ENCODE measurements around the gene SPATA9.

Gene SPATA9

GRCh38 chr5:95686651-95687050, 3.9 kb upstream of the SPATA9 start:
- DNase-seq (ENCODE audit: insufficient read length, low spot score) (no peak), FAIRE-seq (peak; percentile 55)
- TF ChIP-seq POLR2A (IDR thresholded peaks at IDR 0.05; ENCODE audit: low read depth, low read length), result no peak

- TF ChIP-seq POLR2A (IDR thresholded peaks at IDR 0.05; ENCODE audit: low read depth, low read length), result no peak
- FAIRE-seq, result no peak
- no peak for DNase-seq (ENCODE audit: insufficient read length, low spot score)
These were observed 1.6 kb upstream of the SPATA9 start for GRCh38 chr5:95684361-95684760.

- no peak for TF ChIP-seq POLR2A (IDR thresholded peaks at IDR 0.05; ENCODE audit: low read depth, low read length)
- FAIRE-seq, result no peak
- no peak for DNase-seq (ENCODE audit: insufficient read length, low spot score)
These were observed 9.7 kb downstream of the SPATA9 start for GRCh38 chr5:95673081-95673480.

GRCh38 chr5:95672641-95673040, 10.2 kb downstream of the SPATA9 start:
- no peak for DNase-seq (ENCODE audit: insufficient read length, low spot score)
- TF ChIP-seq POLR2A (IDR thresholded peaks at IDR 0.05; ENCODE audit: low read depth, low read length), result no peak
- no peak for FAIRE-seq

GRCh38 chr5:95671826-95672225, 11.0 kb downstream of the SPATA9 start:
- no peak for TF ChIP-seq POLR2A (IDR thresholded peaks at IDR 0.05; ENCODE audit: low read depth, low read length)
- FAIRE-seq (no peak), DNase-seq (ENCODE audit: insufficient read length, low spot score) (no peak)

GRCh38 chr5:95670568-95670967, 12.2 kb downstream of the SPATA9 start:
- FAIRE-seq, result no peak
- TF ChIP-seq POLR2A (IDR thresholded peaks at IDR 0.05; ENCODE audit: low read depth, low read length), result no peak
- no peak for DNase-seq (ENCODE audit: insufficient read length, low spot score)

GRCh38 chr5:95669985-95670384, 12.8 kb downstream of the SPATA9 start:
- DNase-seq (ENCODE audit: insufficient read length, low spot score) (no peak), FAIRE-seq (no peak)
- no peak for TF ChIP-seq POLR2A (IDR thresholded peaks at IDR 0.05; ENCODE audit: low read depth, low read length)

GRCh38 chr5:95669540-95669939, 13.3 kb downstream of the SPATA9 start:
- no peak for TF ChIP-seq POLR2A (IDR thresholded peaks at IDR 0.05; ENCODE audit: low read depth, low read length)
- FAIRE-seq (peak; percentile 95), DNase-seq (ENCODE audit: insufficient read length, low spot score) (peak; percentile 52)

GRCh38 chr5:95668728-95669127, 14.1 kb downstream of the SPATA9 start:
- no peak for TF ChIP-seq POLR2A (IDR thresholded peaks at IDR 0.05; ENCODE audit: low read depth, low read length)
- FAIRE-seq (no peak), DNase-seq (ENCODE audit: insufficient read length, low spot score) (no peak)

- no peak for DNase-seq (ENCODE audit: insufficient read length, low spot score)
- no peak for FAIRE-seq
- no peak for TF ChIP-seq POLR2A (IDR thresholded peaks at IDR 0.05; ENCODE audit: low read depth, low read length)
These were observed 14.6 kb downstream of the SPATA9 start for GRCh38 chr5:95668216-95668615.

GRCh38 chr5:95667678-95668077, 15.1 kb downstream of the SPATA9 start:
- DNase-seq (ENCODE audit: insufficient read length, low spot score), result no peak
- TF ChIP-seq POLR2A (IDR thresholded peaks at IDR 0.05; ENCODE audit: low read depth, low read length), result no peak
- FAIRE-seq, result no peak

GRCh38 chr5:95667061-95667618, 15.7 kb downstream of the SPATA9 start:
- no peak for TF ChIP-seq POLR2A (IDR thresholded peaks at IDR 0.05; ENCODE audit: low read depth, low read length)
- DNase-seq (ENCODE audit: insufficient read length, low spot score) (no peak), FAIRE-seq (no peak)

GRCh38 chr5:95664204-95664786, 18.5 kb downstream of the SPATA9 start:
- TF ChIP-seq POLR2A (IDR thresholded peaks at IDR 0.05; ENCODE audit: low read depth, low read length), result no peak
- DNase-seq (ENCODE audit: insufficient read length, low spot score) (no peak), FAIRE-seq (peak; percentile 92)

GRCh38 chr5:95662946-95663345, 19.8 kb downstream of the SPATA9 start:
- TF ChIP-seq POLR2A (IDR thresholded peaks at IDR 0.05; ENCODE audit: low read depth, low read length), result no peak
- FAIRE-seq (peak; percentile 33), DNase-seq (ENCODE audit: insufficient read length, low spot score) (no peak)

GRCh38 chr5:95660060-95660459, 22.7 kb downstream of the SPATA9 start:
- FAIRE-seq (no peak), DNase-seq (ENCODE audit: insufficient read length, low spot score) (no peak)
- TF ChIP-seq POLR2A (IDR thresholded peaks at IDR 0.05; ENCODE audit: low read depth, low read length), result no peak
